COLO668 (cell line): ENCODE data around the gene SRC.

Experiments
- DNase-seq: peaks from one replicate; lab custom pipeline; 2025; ENCODE audit not compliant: unreplicated experiment; lab: John Stamatoyannopoulos, UW

Gene SRC

DNA sequence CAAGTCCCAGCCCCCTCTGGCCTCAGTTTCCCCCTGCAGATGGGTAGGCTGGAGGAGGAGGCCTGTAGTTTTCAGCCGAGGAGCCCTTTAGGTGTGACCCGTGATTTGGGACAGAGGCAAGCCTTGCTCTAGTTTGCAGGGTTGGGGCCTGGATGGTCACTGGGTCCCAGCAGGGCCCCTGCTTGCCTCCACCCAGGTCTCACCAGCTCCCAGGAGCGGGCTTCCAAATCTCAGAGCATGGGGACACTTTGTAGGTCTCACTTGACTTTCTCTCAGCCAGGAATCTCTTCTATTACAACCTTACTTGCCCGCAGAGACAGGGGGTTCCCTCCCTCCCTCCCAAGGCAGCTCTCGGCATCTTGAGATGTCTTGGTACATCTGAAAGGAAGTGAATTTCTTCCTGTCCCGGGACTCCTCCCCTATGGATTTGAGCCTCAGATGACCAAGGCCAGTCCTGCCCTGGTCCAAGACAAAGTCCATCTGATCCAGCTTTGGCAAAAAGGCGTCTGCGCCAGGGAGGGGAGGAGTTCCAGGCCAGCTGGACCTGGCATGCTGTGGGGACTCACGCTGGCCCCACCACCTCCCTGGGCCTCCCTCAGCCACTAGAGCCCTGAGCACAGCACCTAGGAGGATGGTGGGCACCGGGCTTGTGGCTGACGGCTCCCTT lies 47.4 kb downstream of the SRC start:
- no peak for DNase-seq

DNA sequence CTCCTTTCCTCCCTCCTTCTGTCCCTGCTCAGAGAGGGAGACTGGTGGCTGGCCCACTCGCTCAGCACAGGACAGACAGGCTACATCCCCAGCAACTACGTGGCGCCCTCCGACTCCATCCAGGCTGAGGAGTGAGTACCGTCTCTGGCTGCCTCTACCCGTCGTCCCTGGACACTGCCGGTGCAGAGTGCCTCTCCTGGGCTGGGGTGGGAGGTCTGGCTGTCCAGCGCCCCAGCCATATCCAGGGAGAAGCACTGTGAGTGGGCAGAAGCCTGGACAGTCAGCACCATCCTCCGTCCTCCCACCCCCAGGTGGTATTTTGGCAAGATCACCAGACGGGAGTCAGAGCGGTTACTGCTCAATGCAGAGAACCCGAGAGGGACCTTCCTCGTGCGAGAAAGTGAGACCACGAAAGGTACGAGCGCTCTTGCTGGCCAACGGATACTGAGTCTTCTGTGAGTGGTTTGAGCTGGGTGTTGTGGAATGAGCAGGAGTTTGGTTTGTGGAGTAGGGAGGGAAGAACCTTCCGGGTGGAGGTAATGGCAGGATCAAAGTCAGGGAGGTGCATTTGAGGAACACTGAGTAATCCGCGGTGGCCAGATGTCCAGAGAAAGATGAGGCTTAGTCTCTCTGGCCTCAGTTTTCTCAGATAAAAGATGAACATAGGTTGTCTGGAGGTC lies 48.1 kb downstream of the SRC start:
- DNase-seq = no peak

GRCh38 chr20:37394543-37395409 lies 48.8 kb downstream of the SRC start:
- peak; percentile 64 for DNase-seq

GRCh38 chr20:37395410-37395797 lies 49.5 kb downstream of the SRC start:
- no peak for DNase-seq

- DNase-seq = peak; percentile 86
Observed at GRCh38 chr20:37395921-37396415, 50.0 kb downstream of the SRC start.

DNA sequence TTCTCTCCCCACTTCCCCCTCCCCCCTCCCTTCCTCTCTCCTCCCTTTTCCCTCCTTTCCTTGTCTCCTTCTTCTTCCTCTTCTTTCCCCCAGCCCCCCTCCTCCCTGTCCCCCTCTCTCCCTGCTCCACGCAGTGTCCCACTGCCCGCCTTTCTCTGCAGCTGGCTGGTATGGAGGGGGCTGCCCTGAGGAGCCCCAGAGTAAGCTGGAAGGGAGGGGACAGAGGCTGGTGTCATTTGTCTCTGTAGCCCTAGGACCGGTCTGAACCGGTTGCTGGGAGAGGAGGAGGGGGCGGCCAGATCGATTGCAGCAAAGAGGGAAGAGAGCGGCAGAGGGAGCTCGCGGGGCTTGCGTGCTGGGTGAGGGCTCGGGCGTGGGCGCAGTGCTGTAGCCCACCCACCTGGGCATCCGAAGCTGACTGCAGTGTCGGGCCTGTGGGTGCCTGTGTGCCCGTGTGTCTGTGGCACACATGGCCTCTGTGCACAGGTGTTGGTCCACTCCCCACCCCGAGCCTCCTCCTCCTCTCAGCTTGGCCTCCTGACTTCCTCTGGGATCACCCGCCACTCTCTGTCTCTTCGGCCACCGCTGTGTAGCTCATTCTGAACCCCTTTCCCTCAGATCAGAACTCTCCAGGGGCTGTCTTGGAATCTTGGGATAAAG lies 50.6 kb downstream of the SRC start:
- peak; percentile 89 for DNase-seq

- DNase-seq = peak; percentile 43
Observed at GRCh38 chr20:37397076-37397953, 51.4 kb downstream of the SRC start.

GRCh38 chr20:37397954-37398749 lies 52.2 kb downstream of the SRC start:
- DNase-seq = no peak

DNA sequence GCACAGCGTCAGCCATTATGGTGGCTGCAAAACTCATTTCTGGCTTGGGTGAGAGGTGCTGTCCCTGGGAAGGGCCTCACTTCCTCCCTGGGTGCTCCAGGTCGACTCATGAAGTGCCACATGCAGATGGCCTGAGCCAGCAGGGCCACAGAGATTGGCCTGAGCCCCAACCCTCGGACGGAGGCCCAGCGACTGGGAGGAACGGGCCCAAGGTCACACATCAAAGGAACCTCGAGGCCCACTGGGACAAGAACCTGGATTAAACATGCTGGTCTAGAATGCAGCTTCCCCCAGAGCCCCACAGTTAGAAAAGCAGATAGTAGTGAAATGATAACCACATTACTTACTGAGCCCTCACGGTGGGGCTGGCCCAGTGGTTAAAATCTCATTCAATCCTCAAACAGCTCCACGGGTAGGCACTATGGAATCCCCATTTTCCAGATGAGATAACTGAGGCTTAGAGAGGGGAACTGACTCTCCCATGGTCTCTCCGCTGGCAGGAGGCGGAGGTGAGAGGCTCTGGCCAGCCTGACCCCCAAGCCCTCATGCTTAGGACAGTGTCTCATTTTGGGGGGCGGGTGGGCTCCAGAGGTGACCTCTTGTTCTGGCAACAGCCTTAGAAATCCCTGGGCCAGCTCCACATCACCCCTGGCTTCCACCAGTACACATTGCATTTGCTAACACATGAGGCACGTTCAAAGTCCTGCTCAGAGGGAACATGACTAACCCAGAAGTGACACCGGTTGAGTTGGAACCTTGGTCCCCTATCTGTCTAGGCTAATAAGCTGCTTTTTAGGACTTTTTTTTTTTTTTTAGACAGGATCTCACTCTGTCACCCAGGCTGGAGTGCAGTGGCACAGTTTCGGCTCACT lies 53.0 kb downstream of the SRC start:
- no peak for DNase-seq

DNA sequence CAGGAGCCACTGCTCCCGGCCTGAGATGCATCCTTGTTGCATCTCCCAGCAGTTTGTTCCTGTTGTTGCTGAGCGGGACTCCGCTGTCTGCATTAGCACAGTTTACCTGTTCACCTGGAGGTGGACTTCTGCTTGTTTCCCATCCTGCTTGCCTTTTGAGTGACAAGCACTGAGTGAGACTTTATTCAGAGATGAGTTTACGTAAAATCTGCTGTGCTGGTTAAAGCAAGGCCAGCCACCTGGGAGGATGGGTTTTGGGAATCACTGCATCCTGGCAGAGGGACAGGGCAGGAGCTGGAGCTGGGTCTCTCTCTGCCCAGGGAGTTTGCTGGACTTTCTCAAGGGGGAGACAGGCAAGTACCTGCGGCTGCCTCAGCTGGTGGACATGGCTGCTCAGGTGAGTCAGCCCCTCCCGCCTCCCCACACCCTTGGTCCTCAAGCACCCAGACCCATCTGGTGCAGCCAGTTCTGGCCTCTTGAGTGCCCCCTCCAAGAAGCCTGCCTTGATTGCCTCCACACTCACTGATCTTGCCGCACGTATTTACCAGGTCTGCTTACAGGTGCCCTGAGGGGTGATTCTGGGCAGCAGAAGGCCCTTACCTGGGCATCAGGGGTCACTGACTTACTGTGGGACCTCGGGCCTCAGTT lies 55.5 kb downstream of the SRC start:
- DNase-seq = no peak

DNA sequence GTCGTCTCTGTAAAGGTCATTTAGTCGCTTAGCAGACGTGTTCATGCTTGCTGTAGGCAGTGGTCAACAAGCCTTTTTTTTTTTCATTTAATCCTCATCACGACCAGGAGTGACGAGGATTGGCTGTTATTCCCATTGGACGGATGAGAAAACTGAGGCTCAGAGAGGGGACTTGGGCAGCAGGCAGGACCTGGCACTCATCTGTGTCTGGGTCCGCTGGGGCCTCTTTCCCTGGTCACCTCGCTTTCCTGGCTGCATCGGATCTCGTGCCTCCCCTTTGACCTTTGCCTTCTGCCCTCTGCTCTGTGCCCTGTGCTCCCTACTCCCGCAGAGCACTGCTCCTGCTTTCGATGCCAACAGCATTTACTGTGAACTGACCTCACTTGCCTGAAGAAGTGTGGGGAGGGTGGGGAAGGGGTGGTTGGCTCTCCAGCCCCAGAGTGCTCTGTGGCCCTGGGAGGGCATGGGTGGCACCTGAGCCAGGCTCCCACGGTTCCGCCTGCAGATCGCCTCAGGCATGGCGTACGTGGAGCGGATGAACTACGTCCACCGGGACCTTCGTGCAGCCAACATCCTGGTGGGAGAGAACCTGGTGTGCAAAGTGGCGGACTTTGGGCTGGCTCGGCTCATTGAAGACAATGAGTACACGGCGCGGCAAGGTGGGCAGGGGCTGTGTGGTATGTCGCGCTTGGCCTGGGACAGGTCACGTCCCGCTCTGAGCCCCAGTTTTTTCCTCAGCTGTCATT lies 56.2 kb downstream of the SRC start:
- DNase-seq = no peak

DNA sequence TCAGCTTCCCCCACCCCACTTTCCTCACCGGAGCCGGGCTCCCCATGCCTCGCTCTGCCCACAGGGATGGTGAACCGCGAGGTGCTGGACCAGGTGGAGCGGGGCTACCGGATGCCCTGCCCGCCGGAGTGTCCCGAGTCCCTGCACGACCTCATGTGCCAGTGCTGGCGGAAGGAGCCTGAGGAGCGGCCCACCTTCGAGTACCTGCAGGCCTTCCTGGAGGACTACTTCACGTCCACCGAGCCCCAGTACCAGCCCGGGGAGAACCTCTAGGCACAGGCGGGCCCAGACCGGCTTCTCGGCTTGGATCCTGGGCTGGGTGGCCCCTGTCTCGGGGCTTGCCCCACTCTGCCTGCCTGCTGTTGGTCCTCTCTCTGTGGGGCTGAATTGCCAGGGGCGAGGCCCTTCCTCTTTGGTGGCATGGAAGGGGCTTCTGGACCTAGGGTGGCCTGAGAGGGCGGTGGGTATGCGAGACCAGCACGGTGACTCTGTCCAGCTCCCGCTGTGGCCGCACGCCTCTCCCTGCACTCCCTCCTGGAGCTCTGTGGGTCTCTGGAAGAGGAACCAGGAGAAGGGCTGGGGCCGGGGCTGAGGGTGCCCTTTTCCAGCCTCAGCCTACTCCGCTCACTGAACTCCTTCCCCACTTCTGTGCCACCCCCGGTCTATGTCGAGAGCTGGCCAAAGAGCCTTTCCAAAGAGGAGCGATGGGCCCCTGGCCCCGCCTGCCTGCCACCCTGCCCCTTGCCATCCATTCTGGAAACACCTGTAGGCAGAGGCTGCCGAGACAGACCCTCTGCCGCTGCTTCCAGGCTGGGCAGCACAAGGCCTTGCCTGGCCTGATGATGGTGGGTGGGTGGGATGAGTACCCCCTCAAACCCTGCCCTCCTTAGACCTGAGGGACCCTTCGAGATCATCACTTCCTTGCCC lies 57.4 kb downstream of the SRC start:
- DNase-seq = no peak

DNA sequence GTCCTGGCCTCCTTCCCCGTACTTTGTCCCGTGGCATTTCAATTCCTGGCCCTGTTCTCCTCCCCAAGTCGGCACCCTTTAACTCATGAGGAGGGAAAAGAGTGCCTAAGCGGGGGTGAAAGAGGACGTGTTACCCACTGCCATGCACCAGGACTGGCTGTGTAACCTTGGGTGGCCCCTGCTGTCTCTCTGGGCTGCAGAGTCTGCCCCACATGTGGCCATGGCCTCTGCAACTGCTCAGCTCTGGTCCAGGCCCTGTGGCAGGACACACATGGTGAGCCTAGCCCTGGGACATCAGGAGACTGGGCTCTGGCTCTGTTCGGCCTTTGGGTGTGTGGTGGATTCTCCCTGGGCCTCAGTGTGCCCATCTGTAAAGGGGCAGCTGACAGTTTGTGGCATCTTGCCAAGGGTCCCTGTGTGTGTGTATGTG lies 58.5 kb downstream of the SRC start:
- DNase-seq = no peak

GRCh38 chr20:37405351-37405897 lies 59.5 kb downstream of the SRC start:
- DNase-seq = no peak

DNA sequence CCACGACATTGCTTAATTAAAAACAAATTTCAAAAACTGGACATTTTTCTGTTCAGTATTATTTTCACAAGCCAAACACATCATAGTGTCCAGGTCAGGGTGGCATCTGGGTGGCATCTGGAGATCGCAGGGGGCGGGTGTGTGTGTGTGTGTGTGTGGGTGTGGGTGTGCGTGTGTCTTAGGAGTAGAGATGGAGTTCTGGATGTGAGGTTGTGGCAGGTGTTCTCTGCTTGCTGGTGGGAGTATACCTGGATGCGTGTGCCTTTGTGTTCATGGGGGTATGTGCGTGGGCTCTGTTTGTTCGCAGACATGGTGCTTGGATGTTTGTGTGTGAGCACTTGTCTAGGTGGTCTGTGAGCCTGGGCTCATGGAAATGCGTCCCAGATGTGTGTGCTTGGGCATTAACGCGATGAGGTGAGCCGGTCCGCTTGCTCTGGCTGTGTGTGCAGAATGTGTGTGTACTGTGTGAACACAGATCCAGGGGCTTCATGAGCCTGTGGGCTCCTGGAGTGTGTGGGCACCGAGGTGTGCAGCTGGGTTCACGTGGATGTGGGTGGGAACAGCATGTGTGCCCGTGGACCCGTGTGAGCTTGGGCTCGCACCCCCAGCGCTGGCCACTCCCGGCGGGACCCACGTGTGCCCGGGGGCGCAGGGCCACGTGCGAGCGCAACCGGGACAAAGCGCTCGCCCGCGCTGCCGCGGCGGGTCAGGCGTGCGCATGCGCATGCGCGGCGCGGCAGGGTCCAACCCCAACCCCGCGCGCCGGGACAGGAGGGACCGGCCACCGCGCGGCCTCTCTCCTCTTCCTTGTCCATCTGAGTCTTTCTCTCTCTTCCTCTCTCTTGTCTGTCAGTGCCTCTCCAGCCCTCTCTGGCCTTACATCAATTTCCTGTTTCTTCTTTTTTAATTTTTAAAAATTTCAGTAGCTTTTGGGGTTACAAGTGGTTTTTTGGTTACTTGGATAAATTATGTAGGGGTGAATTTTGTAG lies 60.4 kb downstream of the SRC start:
- DNase-seq = peak; percentile 86
